OCI-LY7 (cell line): ENCODE measurements around the gene SCFD2. TPM values are rescaled to one million over a fixed set of nuclear protein-coding genes. Genes with fewer than 3 reads are reported as not detected.

Experiments
- BruUV-seq: library from RNA; stranded (reverse); fragments of 400-500 nt; replicated peaks from 2 replicates; lab custom pipeline; 2021; lab: Mats Ljungman, UMichigan
- CTCF ChIA-PET: fragments of 300-600 bp; sonication (Branson Sonifier 250); formaldehyde crosslinking; loops from one replicate; lab custom pipeline; 2022; ENCODE audit warnings: antibody characterized with exemption; ENCODE audit not compliant: unreplicated experiment; lab: Charles Lee
- POLR2A ChIA-PET: fragments of 300-600 bp; sonication (Branson Sonifier 250); formaldehyde crosslinking; loops from one replicate; lab custom pipeline; 2022; ENCODE audit warnings: antibody characterized with exemption; lab: Charles Lee
- DNase-seq: peaks from one replicate; pipeline ENCODE4 v3.0.0-alpha.2; 2015; ENCODE audit warnings: low spot score
- H2AFZ ChIP-seq: fragments of 200-600 bp; sonication (generic), shearing (Covaris generic); 2 replicates; pipeline ENCODE4 v1.6.1; 2014; ENCODE audit warnings: mild to moderate bottlenecking, antibody characterized with exemption, low read length, moderate library complexity
- H3K27ac ChIP-seq: fragments of 200-600 bp; sonication (generic); 2 replicates; pipeline ENCODE4 v1.5.1; 2014; ENCODE audit warnings: mixed run types, low read depth, mild to moderate bottlenecking, moderate library complexity, low read length, inconsistent platforms; ENCODE audit not compliant: poor library complexity, severe bottlenecking
- H3K36me3 ChIP-seq: fragments of 200-600 bp; sonication (generic); 2 replicates; pipeline ENCODE4 v1.6.1; 2014; ENCODE audit warnings: mild to moderate bottlenecking, antibody characterized with exemption, low read length, moderate library complexity, mixed read lengths; ENCODE audit not compliant: insufficient read depth
- H3K4me1 ChIP-seq: fragments of 200-600 bp; sonication (generic); 2 replicates; pipeline ENCODE4 v1.5.1; 2014; ENCODE audit warnings: mild to moderate bottlenecking, low read length; ENCODE audit not compliant: insufficient read depth, poor library complexity, severe bottlenecking
- H3K4me2 ChIP-seq: fragments of 200-600 bp; sonication (generic); 2 replicates; pipeline ENCODE4 v1.6.1; 2014; ENCODE audit warnings: mild to moderate bottlenecking, low read length
- H3K4me3 ChIP-seq: fragments of 200-600 bp; sonication (generic); 2 replicates; pipeline ENCODE4 v1.5.1; 2014; ENCODE audit warnings: mild to moderate bottlenecking, low read depth, low read length; ENCODE audit not compliant: poor library complexity, severe bottlenecking
- H3K79me2 ChIP-seq: fragments of 200-600 bp; sonication (generic); 2 replicates; pipeline ENCODE4 v1.6.1; 2016; ENCODE audit warnings: low read depth, mild to moderate bottlenecking, low read length, moderate library complexity, mixed read lengths; ENCODE audit not compliant: insufficient read depth
- H3K9me2 ChIP-seq: fragments of 200-600 bp; sonication (generic); 2 replicates; pipeline ENCODE4 v1.6.1; 2016; ENCODE audit warnings: mild to moderate bottlenecking, low read length, mixed read lengths; ENCODE audit not compliant: insufficient read depth
- H3K9me3 ChIP-seq: fragments of 200-600 bp; sonication (generic); 2 replicates; pipeline ENCODE4 v1.6.1; 2014; ENCODE audit warnings: mild to moderate bottlenecking, mixed run types, low read length, mixed read lengths
- H4K20me1 ChIP-seq: fragments of 200-600 bp; sonication (generic); 2 replicates; pipeline ENCODE4 v1.6.1; 2014; ENCODE audit warnings: mild to moderate bottlenecking, antibody characterized with exemption, low read length, moderate library complexity, mixed read lengths; ENCODE audit not compliant: insufficient read depth
- EZH2phosphoT487 ChIP-seq: fragments of 200-600 bp; sonication (generic); IDR thresholded peaks from 2 replicates; pipeline ENCODE4 v1.6.1; 2018; ENCODE audit warnings: low read depth, borderline replicate concordance, mild to moderate bottlenecking, mixed run types, antibody characterized with exemption, low read length, moderate library complexity, mixed read lengths
- intact Hi-C: fragments of 100-400 bp; cut with micrococcal nuclease; formaldehyde crosslinking; loops from one replicate; pipeline ENCODE4 v1.10.0; 2022; ENCODE audit not compliant: unreplicated experiment
- total RNA-seq, 2 experiments: library from RNA; depleted of rRNA in 1 of 2; stranded (reverse); fragments of >200 nt in 1 of 2; shearing (Covaris generic) in 1 of 2; gene quantifications; 2 replicates each; pipeline ENCODE4 v1.2.3, GENCODE V29; 2014 to 2022
- TF ChIP-seq, protein P1 (sequence below): fragments of 200-600 bp; sonication (generic); conservative IDR thresholded peaks from 2 replicates; pipeline ENCODE4 v1.5.1; 2014; ENCODE audit warnings: mild to moderate bottlenecking, antibody characterized with exemption, low read length, moderate library complexity, mixed read lengths

SCFD2 gene
- total RNA-seq, 2 experiments from 2014 or later: 27.2 to 52.0 TPM

DNA sequence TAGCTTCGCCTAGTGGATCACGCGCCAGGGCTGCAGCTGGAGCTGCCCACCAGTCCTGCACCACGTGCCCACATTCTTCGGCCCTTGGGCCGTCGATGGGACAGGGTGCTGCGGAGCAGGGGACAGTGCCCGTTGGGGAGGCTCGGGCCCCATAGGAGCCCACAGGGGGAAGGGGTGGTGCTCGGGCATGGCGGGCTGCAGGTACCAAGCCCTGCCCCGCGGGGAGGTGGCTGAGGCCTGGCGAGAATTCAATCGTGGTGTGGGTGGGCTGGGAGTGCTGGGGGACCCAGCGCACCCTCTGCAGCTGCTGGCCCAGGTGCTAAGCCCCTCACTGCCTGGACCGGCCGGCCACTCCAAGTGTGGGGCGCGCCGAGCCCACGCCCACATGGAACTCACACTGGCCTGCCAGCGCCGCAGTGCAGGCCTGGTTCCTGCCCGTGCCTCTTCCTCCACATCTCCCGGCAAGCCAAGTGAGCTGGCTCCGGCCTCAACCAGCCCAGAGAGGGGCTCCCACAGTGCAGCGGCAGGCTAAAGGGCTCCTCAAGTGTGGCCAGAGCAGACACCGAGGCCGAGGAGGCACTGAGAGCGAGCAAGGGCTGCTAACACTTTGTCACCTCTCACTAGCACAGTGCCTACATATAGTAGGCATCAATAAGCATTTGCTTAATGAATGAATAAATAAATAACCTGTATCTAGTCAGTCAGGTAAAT, 11.7 kb downstream of the SCFD2 start:
- ChIA-PET POLR2A (interaction anchor here (0.6 to 1.4 kb wide), 3 partner anchors 11 to 41 kb away, joined by 3 read pairs; partner anchors contain the start of gene SCFD2), CTCF (no interaction called here)
- peaks cover 32% of the 10 kb centered on the region for H3K79me2 ChIP-seq
- intact Hi-C loops: no loop called here
- H2AFZ ChIP-seq: no peak overlapping the region
- BruUV-seq: no TSS peak
- H3K4me3 ChIP-seq: no peak overlapping the region
- no peak for DNase-seq
- H4K20me1 ChIP-seq: no peaks in the 10 kb centered on the region
- H3K9me3 ChIP-seq: peaks cover 12% of the 10 kb centered on the region; the same call in 1 of the 2 replicates
- no peak overlapping the region for H3K4me2 ChIP-seq
- H3K9me2 ChIP-seq: no peaks in the 10 kb centered on the region
- H3K4me1 ChIP-seq: no peaks in the 10 kb centered on the region
- H3K36me3 ChIP-seq: peaks cover 78% of the 10 kb centered on the region
- TF ChIP-seq, protein P1, sequence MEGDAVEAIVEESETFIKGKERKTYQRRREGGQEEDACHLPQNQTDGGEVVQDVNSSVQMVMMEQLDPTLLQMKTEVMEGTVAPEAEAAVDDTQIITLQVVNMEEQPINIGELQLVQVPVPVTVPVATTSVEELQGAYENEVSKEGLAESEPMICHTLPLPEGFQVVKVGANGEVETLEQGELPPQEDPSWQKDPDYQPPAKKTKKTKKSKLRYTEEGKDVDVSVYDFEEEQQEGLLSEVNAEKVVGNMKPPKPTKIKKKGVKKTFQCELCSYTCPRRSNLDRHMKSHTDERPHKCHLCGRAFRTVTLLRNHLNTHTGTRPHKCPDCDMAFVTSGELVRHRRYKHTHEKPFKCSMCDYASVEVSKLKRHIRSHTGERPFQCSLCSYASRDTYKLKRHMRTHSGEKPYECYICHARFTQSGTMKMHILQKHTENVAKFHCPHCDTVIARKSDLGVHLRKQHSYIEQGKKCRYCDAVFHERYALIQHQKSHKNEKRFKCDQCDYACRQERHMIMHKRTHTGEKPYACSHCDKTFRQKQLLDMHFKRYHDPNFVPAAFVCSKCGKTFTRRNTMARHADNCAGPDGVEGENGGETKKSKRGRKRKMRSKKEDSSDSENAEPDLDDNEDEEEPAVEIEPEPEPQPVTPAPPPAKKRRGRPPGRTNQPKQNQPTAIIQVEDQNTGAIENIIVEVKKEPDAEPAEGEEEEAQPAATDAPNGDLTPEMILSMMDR: no peak
- H3K27ac ChIP-seq: no peak overlapping the region

DNA sequence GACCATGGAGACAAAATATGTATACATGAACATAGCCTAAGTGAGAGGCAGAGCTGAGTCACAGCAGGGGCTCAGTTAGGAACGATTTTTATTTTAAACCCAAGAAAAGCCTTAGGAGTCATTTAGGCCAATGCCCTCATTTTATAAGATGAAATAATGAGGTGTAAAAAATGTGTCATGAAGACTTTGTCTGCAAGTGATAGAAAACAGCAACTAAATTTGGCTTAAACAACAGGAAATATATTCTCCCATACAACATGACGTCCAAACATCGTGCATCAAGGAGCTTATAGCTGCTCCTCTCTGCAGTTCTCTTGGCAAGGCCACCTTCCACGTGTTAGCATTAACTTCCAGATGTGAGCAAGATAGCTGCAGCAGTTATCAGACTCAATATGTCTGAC, 16.8 kb downstream of the SCFD2 start:
- no peak overlapping the region for H3K27ac ChIP-seq
- H3K79me2 ChIP-seq: no peaks in the 10 kb centered on the region
- no peak overlapping the region for H3K4me2 ChIP-seq
- H3K36me3 ChIP-seq: peaks cover 73% of the 10 kb centered on the region
- no TSS peak for BruUV-seq
- CTCF ChIA-PET: no interaction called here
- H2AFZ ChIP-seq: no peak overlapping the region
- no peak overlapping the region for H3K4me3 ChIP-seq
- H3K9me3 ChIP-seq: no peaks in the 10 kb centered on the region
- intact Hi-C loops: no loop called here
- TF ChIP-seq EZH2phosphoT487: no peak
- TF ChIP-seq, protein P1: no peak
- H4K20me1 ChIP-seq: no peaks in the 10 kb centered on the region
- no peaks in the 10 kb centered on the region for H3K9me2 ChIP-seq
- DNase-seq: no peak
- POLR2A ChIA-PET: interaction anchor here (0.7 to 1.3 kb wide), 4 partner anchors 17 to 403 kb away, joined by 3 read pairs; no protein-coding TSS in a partner anchor
- H3K4me1 ChIP-seq: no peaks in the 10 kb centered on the region

DNA sequence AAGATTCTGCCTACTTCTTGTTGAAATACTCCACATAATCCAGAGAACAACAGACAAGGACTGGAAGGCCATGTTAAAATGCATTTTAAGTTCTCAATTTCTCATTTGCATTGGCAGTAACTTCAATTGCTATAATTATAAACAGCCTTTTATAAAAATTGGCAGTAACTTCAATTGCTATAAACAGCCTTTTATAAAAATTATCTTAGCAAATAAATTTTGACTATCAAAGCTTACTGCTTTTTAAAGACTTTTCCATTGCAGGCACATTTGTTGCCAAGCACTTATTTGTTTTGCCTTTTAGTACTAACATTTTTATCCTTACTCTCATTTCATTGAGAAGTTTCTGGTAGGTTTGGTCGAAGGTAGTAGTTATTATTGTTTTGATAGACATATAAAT, 17.8 kb downstream of the SCFD2 start:
- Histone ChIP-seq H3K9me3 (no peaks in the 10 kb centered on the region), H2AFZ (no peak overlapping the region), H3K4me2 (no peak overlapping the region), H3K79me2 (no peaks in the 10 kb centered on the region), H3K27ac (no peak overlapping the region), H3K36me3 (peaks cover 65% of the 10 kb centered on the region), H3K4me1 (no peaks in the 10 kb centered on the region), H3K9me2 (no peaks in the 10 kb centered on the region), H3K4me3 (no peak overlapping the region), H4K20me1 (no peaks in the 10 kb centered on the region)
- intact Hi-C loops: no loop called here
- no TSS peak for BruUV-seq
- POLR2A ChIA-PET: interaction anchor here (0.5 to 1.3 kb wide), 3 partner anchors 397 to 1044 kb away, joined by 3 to 4 read pairs (median 3); no protein-coding TSS in a partner anchor
- CTCF ChIA-PET: no interaction called here
- TF ChIP-seq, protein P1: no peak
- no peak for DNase-seq
